RWPE1 (cell line): Measurements from ENCODE around the gene ETHE1.

ENCODE experiments used
- CTCF ChIA-PET: fragments of 350-600 bp; sonication (Branson Sonifier 250); formaldehyde crosslinking; extraction: SDS; loops from one replicate; lab custom pipeline; 2021; lab: Yijun Ruan, JAX
- POLR2A ChIA-PET: fragments of 400-600 bp; formaldehyde crosslinking; extraction: SDS; loops from one replicate; lab custom pipeline; 2020; ENCODE audit warnings: antibody characterized with exemption; ENCODE audit not compliant: low non-redundant PET; lab: Yijun Ruan, JAX
- DNase-seq: peaks from one replicate; pipeline ENCODE4 v3.0.0; 2012; ENCODE audit warnings: low spot score
- H3K27ac ChIP-seq: fragments of 450-650 bp; 2 replicates; pipeline ENCODE4 v1.5.1; 2017
- CTCF ChIP-seq: fragments of 450-650 bp; conservative IDR thresholded peaks from 2 replicates; pipeline ENCODE4 v1.5.1; 2017; ENCODE audit warnings: low read depth, mild to moderate bottlenecking

ETHE1 gene

GRCh38 chr19:43526884-43527859, at the start of gene ETHE1:
Gene ETHE1, minus strand, starts transcription at chr19:43527201. Its CDS starts 24 bp downstream, at chr19:43527177.
- no peak for TF ChIP-seq CTCF
- peak within 1 kb of the TSS; percentile 94 for H3K27ac ChIP-seq
- ChIA-PET CTCF (interaction anchor here (0.6 to 1.4 kb wide), 2 partner anchors 9 to 95 kb away, joined by 4 to 8 read pairs; no protein-coding TSS in a partner anchor), POLR2A (interaction anchor here (0.6 kb wide), 3 partner anchors 71 to 1629 kb away, joined by 3 to 5 read pairs (median 3); no protein-coding TSS in a partner anchor)
- peak; percentile 79 for DNase-seq

GRCh38 chr19:43575955-43576878, 49.2 kb upstream of the ETHE1 start:
- no peak for TF ChIP-seq CTCF
- no peak for DNase-seq
- POLR2A ChIA-PET: no interaction called here

GRCh38 chr19:43575156-43575950, 48.4 kb upstream of the ETHE1 start, which contains the start of the genes PINLYP and XRCC1:
Gene PINLYP, plus strand, starts transcription at chr19:43575801. Its CDS starts 1,391 bp downstream, at chr19:43577192.
Gene XRCC1, minus strand, starts transcription at chr19:43575527. Its CDS starts 69 bp downstream, at chr19:43575458.
- CTCF ChIA-PET: interaction anchor here (0.6 to 1.4 kb wide), 3 partner anchors 19 to 1293 kb away, joined by 3 to 4 read pairs (median 3); no protein-coding TSS in a partner anchor

More at GRCh38 chr19:43575955-43576878, 49.2 kb upstream of the ETHE1 start:
- CTCF ChIA-PET: no interaction called here
- peak overlapping the region; percentile 80 for H3K27ac ChIP-seq

GRCh38 chr19:43574424-43575155, 47.6 kb upstream of the ETHE1 start:
- no peak for TF ChIP-seq CTCF
- H3K27ac ChIP-seq: peak overlapping the region; percentile 80
- DNase-seq: no peak
- ChIA-PET POLR2A (interaction anchor here (1.3 kb wide), 1 partner anchor 10 kb away, joined by 3 read pairs; no protein-coding TSS in a partner anchor), CTCF (interaction anchor here (0.6 to 1.4 kb wide), 5 partner anchors 19 to 1293 kb away, joined by 3 to 9 read pairs (median 3); no protein-coding TSS in a partner anchor)

More at GRCh38 chr19:43575156-43575950, 48.4 kb upstream of the ETHE1 start, which contains the start of the genes PINLYP and XRCC1:
- TF ChIP-seq CTCF: no peak
- POLR2A ChIA-PET: interaction anchor here (1.3 kb wide), 1 partner anchor 10 kb away, joined by 3 read pairs; no protein-coding TSS in a partner anchor
- peak within 1 kb of the TSS; percentile 80 for H3K27ac ChIP-seq
- DNase-seq: peak; percentile 99

- ChIA-PET CTCF (interaction anchor here (0.6 to 1.0 kb wide), 2 partner anchors 125 to 212 kb away, joined by 3 read pairs; no protein-coding TSS in a partner anchor), POLR2A (no interaction called here)
- no peak for DNase-seq
- TF ChIP-seq CTCF: no peak
- 0 out of 2 replicates have a peak overlapping the region, but pooled peaks have one; percentile 40 for H3K27ac ChIP-seq
Measured at GRCh38 chr19:43572171-43572588, 45.2 kb upstream of the ETHE1 start.
